Measurements from ENCODE around the gene PSAPL1. TPM values are rescaled to one million over a fixed set of nuclear protein-coding genes. Genes with fewer than 3 reads are reported as not detected.

The PSAPL1 gene
- total RNA-seq, 1 experiment from 2014 or later: not detected

DNA sequence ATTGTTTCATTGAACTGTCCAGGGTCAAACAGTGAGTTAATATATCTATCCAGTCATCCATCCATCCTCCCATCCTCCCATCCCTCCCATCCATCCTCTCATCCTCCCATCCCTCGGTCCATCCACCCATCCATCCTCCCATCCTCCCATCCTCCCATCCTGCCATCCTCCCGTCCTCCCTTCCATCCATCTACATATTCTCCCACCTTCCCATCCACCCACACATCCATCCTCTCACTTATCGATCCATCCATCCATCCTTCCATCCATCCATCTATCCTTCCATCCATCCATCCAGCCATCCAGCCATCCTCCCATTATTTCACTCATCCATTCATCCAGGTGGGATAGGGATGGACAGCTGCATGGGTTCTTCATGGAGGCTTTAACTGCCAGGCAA lies 35.4 kb upstream of the PSAPL1 start:
- Mint-ChIP-seq H3K27ac (no peak overlapping the region), H3K36me3 (no peaks in the 10 kb centered on the region), H3K9me3 (peaks cover 3% of the 10 kb centered on the region; the same call in 1 of the 2 replicates), H3K4me3 (no peak overlapping the region), H3K27me3 (ENCODE audit: low read depth) (no peaks in the 10 kb centered on the region; the same call in 1 of the 2 replicates), H3K4me1 (peaks cover 13% of the 10 kb centered on the region)
- ATAC-seq (no peak), DNase-seq (ENCODE audit: low spot score) (no peak)
- TF ChIP-seq, protein P1, sequence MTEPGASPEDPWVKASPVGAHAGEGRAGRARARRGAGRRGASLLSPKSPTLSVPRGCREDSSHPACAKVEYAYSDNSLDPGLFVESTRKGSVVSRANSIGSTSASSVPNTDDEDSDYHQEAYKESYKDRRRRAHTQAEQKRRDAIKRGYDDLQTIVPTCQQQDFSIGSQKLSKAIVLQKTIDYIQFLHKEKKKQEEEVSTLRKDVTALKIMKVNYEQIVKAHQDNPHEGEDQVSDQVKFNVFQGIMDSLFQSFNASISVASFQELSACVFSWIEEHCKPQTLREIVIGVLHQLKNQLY (CRISPR knock-in tag; IDR thresholded peaks at IDR 0.05): no peak
- TF ChIP-seq, protein P2, sequence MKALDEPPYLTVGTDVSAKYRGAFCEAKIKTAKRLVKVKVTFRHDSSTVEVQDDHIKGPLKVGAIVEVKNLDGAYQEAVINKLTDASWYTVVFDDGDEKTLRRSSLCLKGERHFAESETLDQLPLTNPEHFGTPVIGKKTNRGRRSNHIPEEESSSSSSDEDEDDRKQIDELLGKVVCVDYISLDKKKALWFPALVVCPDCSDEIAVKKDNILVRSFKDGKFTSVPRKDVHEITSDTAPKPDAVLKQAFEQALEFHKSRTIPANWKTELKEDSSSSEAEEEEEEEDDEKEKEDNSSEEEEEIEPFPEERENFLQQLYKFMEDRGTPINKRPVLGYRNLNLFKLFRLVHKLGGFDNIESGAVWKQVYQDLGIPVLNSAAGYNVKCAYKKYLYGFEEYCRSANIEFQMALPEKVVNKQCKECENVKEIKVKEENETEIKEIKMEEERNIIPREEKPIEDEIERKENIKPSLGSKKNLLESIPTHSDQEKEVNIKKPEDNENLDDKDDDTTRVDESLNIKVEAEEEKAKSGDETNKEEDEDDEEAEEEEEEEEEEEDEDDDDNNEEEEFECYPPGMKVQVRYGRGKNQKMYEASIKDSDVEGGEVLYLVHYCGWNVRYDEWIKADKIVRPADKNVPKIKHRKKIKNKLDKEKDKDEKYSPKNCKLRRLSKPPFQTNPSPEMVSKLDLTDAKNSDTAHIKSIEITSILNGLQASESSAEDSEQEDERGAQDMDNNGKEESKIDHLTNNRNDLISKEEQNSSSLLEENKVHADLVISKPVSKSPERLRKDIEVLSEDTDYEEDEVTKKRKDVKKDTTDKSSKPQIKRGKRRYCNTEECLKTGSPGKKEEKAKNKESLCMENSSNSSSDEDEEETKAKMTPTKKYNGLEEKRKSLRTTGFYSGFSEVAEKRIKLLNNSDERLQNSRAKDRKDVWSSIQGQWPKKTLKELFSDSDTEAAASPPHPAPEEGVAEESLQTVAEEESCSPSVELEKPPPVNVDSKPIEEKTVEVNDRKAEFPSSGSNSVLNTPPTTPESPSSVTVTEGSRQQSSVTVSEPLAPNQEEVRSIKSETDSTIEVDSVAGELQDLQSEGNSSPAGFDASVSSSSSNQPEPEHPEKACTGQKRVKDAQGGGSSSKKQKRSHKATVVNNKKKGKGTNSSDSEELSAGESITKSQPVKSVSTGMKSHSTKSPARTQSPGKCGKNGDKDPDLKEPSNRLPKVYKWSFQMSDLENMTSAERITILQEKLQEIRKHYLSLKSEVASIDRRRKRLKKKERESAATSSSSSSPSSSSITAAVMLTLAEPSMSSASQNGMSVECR (CRISPR knock-in tag; IDR thresholded peaks at IDR 0.05; ENCODE audit: borderline replicate concordance): no peak
- ChIA-PET CTCF (interaction anchor here (2.4 kb wide), 1 partner anchor 9 kb away, joined by 11 read pairs; no protein-coding TSS in a partner anchor), POLR2A (no interaction called here)

DNA sequence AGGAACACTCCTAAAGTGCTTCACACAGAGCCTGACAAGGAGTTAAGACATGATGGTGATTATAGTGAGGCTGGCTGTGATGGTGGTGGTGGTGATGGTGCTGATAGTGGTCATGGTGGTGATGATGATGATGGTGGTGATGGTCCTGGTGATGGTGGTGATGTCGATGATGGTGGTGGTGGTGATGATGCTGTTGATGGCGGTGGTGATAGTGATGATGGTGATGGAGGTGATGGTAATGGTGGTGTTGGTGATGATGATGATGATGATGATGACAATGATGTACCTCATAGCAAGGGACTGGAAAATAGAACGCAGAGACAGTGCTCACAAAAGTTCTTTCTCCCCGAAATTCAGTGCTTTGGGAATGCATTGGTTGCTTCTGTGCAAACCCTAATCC lies 34.3 kb upstream of the PSAPL1 start:
- no peak for ATAC-seq

More for the DNA sequence above, 34.3 kb upstream of the PSAPL1 start:
- POLR2A ChIA-PET: no interaction called here
- CTCF ChIA-PET: no interaction called here
- Mint-ChIP-seq H3K36me3 (no peaks in the 10 kb centered on the region), H3K9me3 (peaks cover 3% of the 10 kb centered on the region; the same call in 1 of the 2 replicates), H3K4me3 (no peak overlapping the region), H3K4me1 (peaks cover 18% of the 10 kb centered on the region), H3K27me3 (ENCODE audit: low read depth) (no peaks in the 10 kb centered on the region; the same call in 1 of the 2 replicates), H3K27ac (no peak overlapping the region)
- TF ChIP-seq NFYB (CRISPR knock-in tag; conservative IDR thresholded peaks at IDR 0.05; ENCODE audit: low read depth): no peak
- no peak for TF ChIP-seq FOXP4 (CRISPR knock-in tag; IDR thresholded peaks at IDR 0.05)
- TF ChIP-seq JUN (CRISPR knock-in tag; IDR thresholded peaks at IDR 0.05): no peak
- no peak for TF ChIP-seq HMGA2 (CRISPR knock-in tag; IDR thresholded peaks at IDR 0.05)
- no peak for TF ChIP-seq ZNF416 (CRISPR knock-in tag; IDR thresholded peaks at IDR 0.05)
- no peak for TF ChIP-seq STAT6 (CRISPR knock-in tag; conservative IDR thresholded peaks at IDR 0.05; ENCODE audit: low read depth)
- TF ChIP-seq HMGXB4 (CRISPR knock-in tag; IDR thresholded peaks at IDR 0.05): no peak
- TF ChIP-seq USF2 (CRISPR knock-in tag; IDR thresholded peaks at IDR 0.05): no peak
- no peak for TF ChIP-seq TP53 (CRISPR knock-in tag; IDR thresholded peaks at IDR 0.05)
- no peak for TF ChIP-seq ZBTB43 (CRISPR knock-in tag; IDR thresholded peaks at IDR 0.05)
- TF ChIP-seq ESRRA (CRISPR knock-in tag; IDR thresholded peaks at IDR 0.05; ENCODE audit: borderline replicate concordance): no peak
- DNase-seq (ENCODE audit: low spot score): no peak
